ENCODE data around the gene MAP2K6. TPM values are rescaled to one million over a fixed set of nuclear protein-coding genes. Genes with fewer than 3 reads are reported as not detected.

The MAP2K6 gene
- total RNA-seq, 2 experiments from 2014 or later = 10.3 to 27.6 TPM

- Histone ChIP-seq H3K9me3 (ENCODE audit: low read length) (no peaks in the 10 kb centered on the region), H4K20me1 (ENCODE audit: insufficient read depth, low read length) (no peaks in the 10 kb centered on the region), H3K36me3 (ENCODE audit: insufficient read depth, low read length) (no peaks in the 10 kb centered on the region), H2AFZ (ENCODE audit: low read length) (no peak overlapping the region), H3K4me3 (ENCODE audit: low read depth, low read length, poor library complexity, severe bottlenecking) (no peak overlapping the region), H3K79me2 (ENCODE audit: insufficient read depth, low read depth, low read length) (no peaks in the 10 kb centered on the region), H3K27ac (ENCODE audit: low read depth, low read length, poor library complexity, severe bottlenecking) (no peak overlapping the region), H3K4me1 (ENCODE audit: insufficient read depth, low read length, poor library complexity, severe bottlenecking) (no peaks in the 10 kb centered on the region), H3K4me2 (ENCODE audit: low read length) (no peak overlapping the region), H3K9me2 (ENCODE audit: insufficient read depth, low read length) (no peaks in the 10 kb centered on the region)
- no TSS peak for BruUV-seq (replicated peaks)
- TF ChIP-seq CTCF (conservative IDR thresholded peaks at IDR 0.05; ENCODE audit: low read length) = no peak
- TF ChIP-seq EZH2phosphoT487 (IDR thresholded peaks at IDR 0.05; ENCODE audit: borderline replicate concordance, low read depth, low read length) = no peak
- intact Hi-C loops (cut with micrococcal nuclease; ENCODE audit: unreplicated experiment) = no loop called here
- ChIA-PET POLR2A (interaction anchor here (0.6 kb wide), 1 partner anchor 530 kb away, joined by 3 read pairs; no protein-coding TSS in a partner anchor), CTCF (ENCODE audit: unreplicated experiment) (no interaction called here)
- DNase-seq (ENCODE audit: low spot score) = no peak
Observed at GRCh38 chr17:69373069-69373468, 41.4 kb upstream of the MAP2K6 start.

- Histone ChIP-seq H3K36me3 (ENCODE audit: insufficient read depth, low read length) (no peaks in the 10 kb centered on the region), H3K4me1 (ENCODE audit: insufficient read depth, low read length, poor library complexity, severe bottlenecking) (no peaks in the 10 kb centered on the region), H3K9me3 (ENCODE audit: low read length) (no peaks in the 10 kb centered on the region), H3K4me2 (ENCODE audit: low read length) (no peak overlapping the region), H3K27ac (ENCODE audit: low read depth, low read length, poor library complexity, severe bottlenecking) (no peak overlapping the region), H4K20me1 (ENCODE audit: insufficient read depth, low read length) (no peaks in the 10 kb centered on the region), H2AFZ (ENCODE audit: low read length) (no peak overlapping the region), H3K79me2 (ENCODE audit: insufficient read depth, low read depth, low read length) (no peaks in the 10 kb centered on the region), H3K4me3 (ENCODE audit: low read depth, low read length, poor library complexity, severe bottlenecking) (no peak overlapping the region), H3K9me2 (ENCODE audit: insufficient read depth, low read length) (no peaks in the 10 kb centered on the region)
- BruUV-seq (replicated peaks) = no TSS peak
- CTCF ChIA-PET (ENCODE audit: unreplicated experiment) = no interaction called here
- intact Hi-C loops (cut with micrococcal nuclease; ENCODE audit: unreplicated experiment) = no loop called here
- TF ChIP-seq CTCF (conservative IDR thresholded peaks at IDR 0.05; ENCODE audit: low read length) (no peak), EZH2phosphoT487 (IDR thresholded peaks at IDR 0.05; ENCODE audit: borderline replicate concordance, low read depth, low read length) (no peak)
- DNase-seq (ENCODE audit: low spot score) = no peak
- POLR2A ChIA-PET = interaction anchor here (0.6 to 0.7 kb wide), 4 partner anchors 21 to 127 kb away, joined by 3 to 5 read pairs (median 3); no protein-coding TSS in a partner anchor
Observed at GRCh38 chr17:69375229-69375628, 39.3 kb upstream of the MAP2K6 start.

- ChIA-PET POLR2A (interaction anchor here (0.6 to 1.2 kb wide), 5 partner anchors 27 to 407 kb away, joined by 3 to 4 read pairs (median 3); no protein-coding TSS in a partner anchor), CTCF (ENCODE audit: unreplicated experiment) (no interaction called here)
- Histone ChIP-seq H3K4me2 (ENCODE audit: low read length) (no peak overlapping the region), H3K9me3 (ENCODE audit: low read length) (no peaks in the 10 kb centered on the region), H3K79me2 (ENCODE audit: insufficient read depth, low read depth, low read length) (no peaks in the 10 kb centered on the region), H3K4me3 (ENCODE audit: low read depth, low read length, poor library complexity, severe bottlenecking) (no peak overlapping the region), H3K4me1 (ENCODE audit: insufficient read depth, low read length, poor library complexity, severe bottlenecking) (no peaks in the 10 kb centered on the region), H4K20me1 (ENCODE audit: insufficient read depth, low read length) (no peaks in the 10 kb centered on the region), H2AFZ (ENCODE audit: low read length) (no peak overlapping the region), H3K27ac (ENCODE audit: low read depth, low read length, poor library complexity, severe bottlenecking) (no peak overlapping the region), H3K9me2 (ENCODE audit: insufficient read depth, low read length) (no peaks in the 10 kb centered on the region), H3K36me3 (ENCODE audit: insufficient read depth, low read length) (no peaks in the 10 kb centered on the region)
- TF ChIP-seq EZH2phosphoT487 (IDR thresholded peaks at IDR 0.05; ENCODE audit: borderline replicate concordance, low read depth, low read length) (no peak), CTCF (conservative IDR thresholded peaks at IDR 0.05; ENCODE audit: low read length) (no peak)
- no TSS peak for BruUV-seq (replicated peaks)
- intact Hi-C loops (cut with micrococcal nuclease; ENCODE audit: unreplicated experiment) = no loop called here
- DNase-seq (ENCODE audit: low spot score) = no peak
Observed at GRCh38 chr17:69388822-69389442, 25.6 kb upstream of the MAP2K6 start.

Data from OCI-LY7 (cell line).